HCT116 (cell line): Measurements from ENCODE around the gene DHRS13.

Experiments used
- EZH2 ChIP-seq: fragments of 200-600 bp; sonication (generic); IDR thresholded peaks from 2 replicates; pipeline ENCODE4 v1.6.1; 2017; ENCODE audit warnings: antibody characterized with exemption, mixed run types
- POLR2A ChIP-seq: IDR thresholded peaks from 2 replicates; pipeline ENCODE4 v1.7.0; 2011; ENCODE audit warnings: borderline replicate concordance; ENCODE audit not compliant: insufficient read depth, insufficient read length; ENCODE audit errors: extremely low read depth
- POLR2AphosphoS5 ChIP-seq: IDR thresholded peaks from 2 replicates; pipeline ENCODE4 v1.6.1; 2011; ENCODE audit warnings: mild to moderate bottlenecking, low read depth, low read length, moderate library complexity

DNA sequence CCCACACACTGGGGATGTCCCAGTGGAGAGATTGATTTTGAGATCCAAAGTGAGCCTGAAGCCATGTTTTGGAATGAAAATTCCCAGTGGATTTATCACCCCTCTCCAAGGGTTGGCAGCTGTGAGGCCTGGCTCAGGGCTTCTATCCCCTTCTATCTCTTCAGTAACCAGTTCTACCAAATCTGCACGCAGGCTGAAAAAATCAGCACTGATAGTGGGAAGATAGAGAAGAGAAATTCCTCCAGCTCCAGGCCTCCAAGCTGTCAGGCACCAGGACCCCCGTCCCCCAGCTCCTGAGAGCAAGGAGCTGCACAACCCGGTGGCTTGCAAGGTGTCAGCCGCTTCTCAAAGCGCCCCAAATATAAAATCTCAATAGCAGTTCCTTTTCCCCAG is 6.4 kb downstream of the DHRS13 start:
- TF ChIP-seq EZH2 (no peak), POLR2A (peak; percentile 7), POLR2AphosphoS5 (no peak)
